HepG2 (cell line): ENCODE data around the gene ZFYVE26. TPM values are rescaled to one million over a fixed set of nuclear protein-coding genes. Genes with fewer than 3 reads are reported as not detected.

Experiments used
- ATAC-seq: fragments of 200-7000 bp; cut with Tn5 transposase; 3 replicates; pipeline ENCODE4 v1.9.1; 2020; ENCODE audit warnings: mild to moderate bottlenecking, moderate library complexity
- BruUV-seq: library from RNA; stranded (reverse); fragments of 400-500 nt; replicated peaks from 2 replicates; lab custom pipeline; 2021; lab: Mats Ljungman, UMichigan
- CTCF ChIA-PET: fragments of 300-600 bp; formaldehyde crosslinking; extraction: SDS; loops from one replicate; lab custom pipeline; 2021; ENCODE audit warnings: low total read pairs, inconsistent platforms, low intra/inter-chr PET ratio; lab: Yijun Ruan, JAX
- POLR2A ChIA-PET: fragments of 350-600 bp; sonication (Branson Sonifier 250); formaldehyde crosslinking; loops from one replicate; lab custom pipeline; 2020; ENCODE audit warnings: antibody characterized with exemption, inconsistent platforms; lab: Yijun Ruan, JAX
- DNase-seq: peaks from one replicate; pipeline ENCODE4 v3.0.0-alpha.2; 2015; ENCODE audit warnings: low spot score
- FAIRE-seq: peaks from 3 replicates; lab custom pipeline; 2011; peaks lifted over from hg19 to GRCh38; lab: Jason Lieb, UNC
- H2AFZ ChIP-seq: one replicate; pipeline ENCODE4 v1.6.1; 2011; ENCODE audit warnings: low read length, inconsistent platforms
- H3K27ac ChIP-seq: fragments of 300-600 bp; 3 replicates; pipeline ENCODE4 v1.8.0; 2011; ENCODE audit warnings: mixed run types, mild to moderate bottlenecking, mixed read lengths, low read length, inconsistent platforms; ENCODE audit not compliant: insufficient read depth; ENCODE audit errors: extremely low read length
- H3K27me3 ChIP-seq, 2 experiments: fragments of 200-600 bp in 1 of 2; 2 replicates in 1 of 2; 3 replicates in 1 of 2; pipeline versions ENCODE4 v1.6.0 to v1.8.0; 2011; ENCODE audit warnings: low read length in 2 of 2, mild to moderate bottlenecking in 2 of 2, moderate library complexity in 2 of 2, inconsistent platforms in 1 of 2; ENCODE audit not compliant: insufficient read depth in 2 of 2, control insufficient read depth in 1 of 2
- H3K36me3 ChIP-seq, 2 experiments: fragments of 200-600 bp in 1 of 2; replicated peaks in 1 of 2; 2 replicates in 1 of 2; 3 replicates in 1 of 2; pipeline versions ENCODE4 v1.5.1 to v1.8.0; 2011; ENCODE audit warnings: low read length in 2 of 2, inconsistent platforms in 1 of 2; ENCODE audit not compliant: insufficient read depth in 2 of 2, control insufficient read depth in 1 of 2
- H3K4me1 ChIP-seq: 2 replicates; pipeline ENCODE4 v1.5.1; 2012; ENCODE audit warnings: low read length, inconsistent platforms; ENCODE audit not compliant: insufficient read depth
- H3K4me2 ChIP-seq: 2 replicates; pipeline ENCODE4 v1.6.0; 2011; ENCODE audit warnings: low read depth, low read length, inconsistent platforms
- H3K4me3 ChIP-seq, 3 experiments: fragments of 200-600 bp in 1 of 3; sonication (generic), shearing (Covaris generic) in 1 of 3; replicated peaks in 1 of 3; 2 replicates each; pipeline ENCODE4 v1.5.1; 2011 to 2016; ENCODE audit warnings: low read length in 3 of 3, inconsistent platforms in 2 of 3, low read depth in 2 of 3, mild to moderate bottlenecking in 2 of 3, control low read depth in 1 of 3, mixed read lengths in 1 of 3; ENCODE audit not compliant: insufficient read depth in 1 of 3
- H3K79me2 ChIP-seq: one replicate; pipeline ENCODE4 v1.6.1; 2011; ENCODE audit warnings: low read length, inconsistent platforms; ENCODE audit not compliant: insufficient read depth
- H3K9ac ChIP-seq: 2 replicates; pipeline ENCODE4 v1.6.0; 2011; ENCODE audit warnings: mild to moderate bottlenecking, low read depth, low read length, inconsistent platforms; ENCODE audit not compliant: insufficient read depth
- H3K9me3 ChIP-seq: 2 replicates; pipeline ENCODE4 v1.5.1; 2012; ENCODE audit warnings: mild to moderate bottlenecking, low read length
- H4K20me1 ChIP-seq: 2 replicates; pipeline ENCODE4 v1.6.0; 2011; ENCODE audit warnings: inconsistent platforms, mild to moderate bottlenecking, low read length, moderate library complexity; ENCODE audit not compliant: insufficient read depth
- EED ChIP-seq: sonication (generic); formaldehyde crosslinking; IDR thresholded peaks from 2 replicates; pipeline ENCODE4 v1.5.0; 2020; ENCODE audit warnings: mild to moderate bottlenecking, missing genetic modification reagents
- ELF1 ChIP-seq: sonication (generic); formaldehyde crosslinking; IDR thresholded peaks from 2 replicates; pipeline ENCODE4 v1.4.0; 2020; ENCODE audit warnings: missing genetic modification reagents
- HNRNPL ChIP-seq: fragments of 200-400 bp; formaldehyde crosslinking; IDR thresholded peaks from 2 replicates; pipeline ENCODE4 v1.6.1; 2017; ENCODE audit warnings: mild to moderate bottlenecking, low read depth, low read length
- IKZF5 ChIP-seq: IDR thresholded peaks from 2 replicates; pipeline ENCODE4 v1.6.1; 2018; ENCODE audit warnings: missing genetic modification reagents, mild to moderate bottlenecking, missing compliant biosample characterization
- JUND ChIP-seq: sonication (generic); formaldehyde crosslinking; IDR thresholded peaks from 2 replicates; pipeline ENCODE4 v1.8.0; 2022; ENCODE audit warnings: mild to moderate bottlenecking, missing genetic modification reagents
- KLF12 ChIP-seq: sonication (generic); formaldehyde crosslinking; IDR thresholded peaks from 2 replicates; pipeline ENCODE4 v1.4.0; 2020; ENCODE audit warnings: missing genetic modification reagents, borderline replicate concordance
- MTA3 ChIP-seq: sonication (generic); formaldehyde crosslinking; IDR thresholded peaks from 2 replicates; pipeline ENCODE4 v1.4.0; 2020; ENCODE audit warnings: missing genetic modification reagents
- NCOR1 ChIP-seq: fragments of 200-600 bp; sonication (generic); IDR thresholded peaks from 2 replicates; pipeline ENCODE4 v1.7.0; 2017; ENCODE audit warnings: antibody characterized with exemption, low read length, borderline replicate concordance
- PCBP1 ChIP-seq: fragments of 200-400 bp; formaldehyde crosslinking; IDR thresholded peaks from 2 replicates; pipeline ENCODE4 v1.6.1; 2017; ENCODE audit warnings: mild to moderate bottlenecking, low read depth, low read length, borderline replicate concordance
- RBM22 ChIP-seq: fragments of 200-400 bp; formaldehyde crosslinking; optimal IDR thresholded peaks from 2 replicates; pipeline ENCODE3; 2017; ENCODE audit warnings: mild to moderate bottlenecking, low read length, moderate library complexity
- TCF12 ChIP-seq, 2 experiments: fragments of 450-650 bp in 1 of 2; sonication (generic) in 1 of 2; formaldehyde crosslinking in 1 of 2; IDR thresholded peaks; 2 replicates each; pipeline versions ENCODE4 v1.6.1 to v1.8.0; 2017 to 2022; ENCODE audit warnings: antibody characterized with exemption in 1 of 2, mild to moderate bottlenecking in 1 of 2, missing genetic modification reagents in 1 of 2, moderate library complexity in 1 of 2
- ZEB1 ChIP-seq: IDR thresholded peaks from 2 replicates; pipeline ENCODE4 v1.6.1; 2012; ENCODE audit warnings: mild to moderate bottlenecking, low read depth, inconsistent platforms; ENCODE audit not compliant: insufficient replicate concordance
- ZNF160 ChIP-seq: sonication (generic); formaldehyde crosslinking; IDR thresholded peaks from 2 replicates; pipeline ENCODE4 v1.8.0; 2022; ENCODE audit warnings: mild to moderate bottlenecking, inconsistent platforms, missing genetic modification reagents
- ZNF180 ChIP-seq: sonication (generic); formaldehyde crosslinking; IDR thresholded peaks from 2 replicates; pipeline ENCODE4 v1.4.0; 2020; ENCODE audit warnings: low read depth, missing genetic modification reagents, borderline replicate concordance
- ZNF383 ChIP-seq: sonication (generic); formaldehyde crosslinking; IDR thresholded peaks from 2 replicates; pipeline ENCODE4 v1.4.0; 2020; ENCODE audit warnings: missing genetic modification reagents, mild to moderate bottlenecking, borderline replicate concordance
- ZNF788 ChIP-seq: sonication (generic); formaldehyde crosslinking; IDR thresholded peaks from 2 replicates; pipeline ENCODE4 v1.5.0; 2020; ENCODE audit warnings: mild to moderate bottlenecking, missing genetic modification reagents, borderline replicate concordance
- WGBS: methylation state at CpG from one replicate; pipeline ENCODE4 v1.1.6; 2017; ENCODE audit warnings: low lambda C conversion rate; 5-methylcytosine and 5-hydroxymethylcytosine counted together
- in situ Hi-C: cut with HindIII; loops from 2 replicates; pipeline ENCODE4 v1.10.0; 2017; ENCODE audit warnings: low pct_unique_long_range_greater_than_20kb; ENCODE audit not compliant: extremely low pct_ligation_motif_present
- intact Hi-C: fragments of 100-400 bp; cut with micrococcal nuclease; formaldehyde crosslinking; loops from one replicate; pipeline ENCODE4 v1.10.0; 2022; ENCODE audit not compliant: unreplicated experiment
- polyA plus RNA-seq, 8 experiments: library from polyadenylated mRNA; depleted of rRNA in 3 of 8; stranded (reverse) in 7 of 8; unstranded in 1 of 8; fragments of >200 nt; fragmentation: Illumina TruSeq in 4 of 8; extraction: Trizol in 4 of 8; gene quantifications; 2 replicates each; pipeline versions ENCODE4 v1.2.1 to v1.2.3, GENCODE V29; 2011 to 2016; ENCODE audit warnings: low read depth in 4 of 8, missing spikeins in 1 of 8, mixed read lengths in 1 of 8; ENCODE audit not compliant: insufficient read depth in 1 of 8
- total RNA-seq, 5 experiments: library from RNA; depleted of rRNA; stranded (reverse); fragments of >200 nt; fragmentation: Illumina TruSeq; extraction: Trizol; gene quantifications; 2 replicates each; pipeline ENCODE4 v1.2.3, GENCODE V29; 2016; ENCODE audit warnings: low read depth in 1 of 5
- TF ChIP-seq, protein P1 (sequence below): sonication (generic); formaldehyde crosslinking; IDR thresholded peaks from 2 replicates; pipeline ENCODE4 v1.8.1; 2023; ENCODE audit warnings: mild to moderate bottlenecking, inconsistent platforms, moderate library complexity, missing genetic modification reagents, borderline replicate concordance
- TF ChIP-seq, protein P2 (sequence below): sonication (generic); formaldehyde crosslinking; IDR thresholded peaks from 2 replicates; pipeline ENCODE4 v1.5.0; 2020; ENCODE audit warnings: mild to moderate bottlenecking, missing genetic modification reagents, borderline replicate concordance

ZFYVE26 gene
- total and polyA plus RNA-seq, 2 of the 13 experiments (the other 11 are each of a cell fraction or from before 2014, with no cell fraction given), result 13.6 to 16.4 TPM

DNA sequence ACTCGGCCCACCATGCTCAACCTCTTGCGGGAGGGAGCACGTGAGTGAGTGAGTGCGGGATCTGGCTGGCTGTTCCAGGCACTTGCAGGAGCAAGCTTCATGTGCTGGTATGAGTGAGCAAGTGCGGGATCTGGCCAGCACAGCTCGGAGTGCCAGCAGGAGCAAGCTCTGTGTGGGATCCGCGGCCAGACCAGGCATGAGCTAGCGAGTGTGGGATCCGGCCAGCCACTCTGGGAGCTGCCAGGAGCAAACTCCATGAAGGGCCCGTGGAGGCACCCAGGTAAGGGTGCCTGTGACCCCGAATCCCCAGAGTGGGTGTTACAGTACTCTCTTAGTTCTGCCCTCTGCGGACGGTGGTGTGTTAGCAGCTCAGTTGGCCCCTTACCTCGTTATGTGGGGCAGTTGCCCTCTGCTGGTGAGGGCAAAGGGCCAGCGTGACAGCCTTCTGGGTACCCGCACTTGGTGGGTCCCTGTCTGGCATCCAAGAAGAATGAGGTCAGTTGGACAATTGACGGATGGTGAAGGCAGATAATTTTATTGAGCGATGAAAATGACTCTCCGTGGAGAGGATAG is 41.5 kb upstream of the ZFYVE26 start:
- Histone ChIP-seq H3K9me3 (no peaks in the 10 kb centered on the region), H3K79me2 (no peaks in the 10 kb centered on the region), H2AFZ (no peak overlapping the region), H3K4me1 (peaks cover 7% of the 10 kb centered on the region; the same call in 1 of the 2 replicates), H3K27me3 (no peaks in the 10 kb centered on the region), H3K4me3 (no peak overlapping the region), H3K4me2 (no peak overlapping the region), H3K27ac (no peak overlapping the region), H3K36me3 (no peaks in the 10 kb centered on the region), H4K20me1 (no peaks in the 10 kb centered on the region), H3K9ac (no peak overlapping the region)
- POLR2A ChIA-PET, result no interaction called here
- TF ChIP-seq RBM22 (no peak), ELF1 (CRISPR knock-in tag) (no peak), ZNF383 (CRISPR knock-in tag) (no peak), ZNF160 (CRISPR knock-in tag) (no peak), IKZF5 (CRISPR knock-in tag) (no peak), MTA3 (CRISPR knock-in tag) (no peak), ZNF788 (CRISPR knock-in tag) (no peak), ZNF180 (CRISPR knock-in tag) (no peak), NCOR1 (no peak), ZEB1 (no peak), HNRNPL (no peak), KLF12 (CRISPR knock-in tag) (no peak), EED (CRISPR knock-in tag) (no peak), JUND (CRISPR knock-in tag) (no peak), PCBP1 (no peak), TCF12 (IDR thresholded peaks at IDR 0.05) (no peak), TCF12 (CRISPR knock-in tag; IDR thresholded peaks at IDR 0.05) (no peak)
- TF ChIP-seq, protein P1, sequence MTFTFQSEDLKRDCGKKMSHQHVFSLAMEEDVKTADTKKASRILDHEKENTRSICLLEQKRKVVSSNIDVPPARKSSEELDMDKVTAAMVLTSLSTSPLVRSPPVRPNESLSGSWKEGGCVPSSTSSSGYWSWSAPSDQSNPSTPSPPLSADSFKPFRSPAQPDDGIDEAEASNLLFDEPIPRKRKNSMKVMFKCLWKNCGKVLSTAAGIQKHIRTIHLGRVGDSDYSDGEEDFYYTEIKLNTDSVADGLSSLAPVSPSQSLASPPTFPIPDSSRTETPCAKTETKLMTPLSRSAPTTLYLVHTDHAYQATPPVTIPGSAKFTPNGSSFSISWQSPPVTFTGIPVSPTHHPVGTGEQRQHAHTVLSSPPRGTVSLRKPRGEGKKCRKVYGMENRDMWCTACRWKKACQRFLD (CRISPR knock-in tag), result no peak
- TF ChIP-seq, protein P2, sequence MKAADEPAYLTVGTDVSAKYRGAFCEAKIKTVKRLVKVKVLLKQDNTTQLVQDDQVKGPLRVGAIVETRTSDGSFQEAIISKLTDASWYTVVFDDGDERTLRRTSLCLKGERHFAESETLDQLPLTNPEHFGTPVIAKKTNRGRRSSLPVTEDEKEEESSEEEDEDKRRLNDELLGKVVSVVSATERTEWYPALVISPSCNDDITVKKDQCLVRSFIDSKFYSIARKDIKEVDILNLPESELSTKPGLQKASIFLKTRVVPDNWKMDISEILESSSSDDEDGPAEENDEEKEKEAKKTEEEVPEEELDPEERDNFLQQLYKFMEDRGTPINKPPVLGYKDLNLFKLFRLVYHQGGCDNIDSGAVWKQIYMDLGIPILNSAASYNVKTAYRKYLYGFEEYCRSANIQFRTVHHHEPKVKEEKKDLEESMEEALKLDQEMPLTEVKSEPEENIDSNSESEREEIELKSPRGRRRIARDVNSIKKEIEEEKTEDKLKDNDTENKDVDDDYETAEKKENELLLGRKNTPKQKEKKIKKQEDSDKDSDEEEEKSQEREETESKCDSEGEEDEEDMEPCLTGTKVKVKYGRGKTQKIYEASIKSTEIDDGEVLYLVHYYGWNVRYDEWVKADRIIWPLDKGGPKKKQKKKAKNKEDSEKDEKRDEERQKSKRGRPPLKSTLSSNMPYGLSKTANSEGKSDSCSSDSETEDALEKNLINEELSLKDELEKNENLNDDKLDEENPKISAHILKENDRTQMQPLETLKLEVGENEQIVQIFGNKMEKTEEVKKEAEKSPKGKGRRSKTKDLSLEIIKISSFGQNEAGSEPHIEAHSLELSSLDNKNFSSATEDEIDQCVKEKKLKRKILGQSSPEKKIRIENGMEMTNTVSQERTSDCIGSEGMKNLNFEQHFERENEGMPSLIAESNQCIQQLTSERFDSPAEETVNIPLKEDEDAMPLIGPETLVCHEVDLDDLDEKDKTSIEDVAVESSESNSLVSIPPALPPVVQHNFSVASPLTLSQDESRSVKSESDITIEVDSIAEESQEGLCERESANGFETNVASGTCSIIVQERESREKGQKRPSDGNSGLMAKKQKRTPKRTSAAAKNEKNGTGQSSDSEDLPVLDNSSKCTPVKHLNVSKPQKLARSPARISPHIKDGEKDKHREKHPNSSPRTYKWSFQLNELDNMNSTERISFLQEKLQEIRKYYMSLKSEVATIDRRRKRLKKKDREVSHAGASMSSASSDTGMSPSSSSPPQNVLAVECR (CRISPR knock-in tag), result no peak
- in situ Hi-C loops, result no loop called here
- intact Hi-C loops, result no loop called here
- ATAC-seq, result no peak
- BruUV-seq, result no TSS peak
- CTCF ChIA-PET, result no interaction called here
- FAIRE-seq, result no peak
- WGBS, result 97% methylated on average over 15 of the region's 20 CpGs
- DNase-seq, result no peak
